ENCODE data around the gene AFF1.

DNA sequence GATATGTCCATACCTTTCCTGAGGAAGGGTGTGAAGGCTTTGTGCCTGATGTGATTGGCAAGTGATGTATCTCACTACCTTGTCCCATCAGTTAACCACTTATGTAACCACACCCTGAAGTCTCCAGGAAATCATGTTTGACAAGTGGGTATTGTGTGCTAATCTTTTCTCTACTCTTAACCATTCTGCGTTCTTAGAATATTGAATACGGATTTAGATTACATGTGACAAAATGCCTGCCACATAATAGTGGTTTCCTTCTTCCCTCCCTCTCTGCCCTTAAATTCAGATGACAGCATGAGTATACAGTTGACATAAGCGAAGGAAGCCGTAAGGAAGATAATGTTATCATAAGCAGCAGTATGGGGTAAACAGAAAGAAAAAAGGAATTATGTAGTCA is 177.3 kb downstream of the AFF1 start:
- TF ChIP-seq CTCF (IDR thresholded peaks at IDR 0.05; ENCODE audit: insufficient read depth, low read length, poor library complexity, severe bottlenecking) (no peak), EZH2phosphoT487 (conservative IDR thresholded peaks at IDR 0.05; ENCODE audit: low read length) (no peak)
